AML-193 (cell line): ENCODE data around the gene GCSAM.

ENCODE experiments used
- DNase-seq, 2 experiments: peaks; one replicate each; lab custom pipeline; 2025; lab: John Stamatoyannopoulos, UW

GCSAM gene

GRCh38 chr3:112132975-112133448, at the start of gene GCSAM:
Gene GCSAM, minus strand, starts transcription at chr3:112133248. Its CDS starts 128 bp downstream, at chr3:112133120.
- DNase-seq, result peak; percentile 96

GRCh38 chr3:112175646-112176045, 42.6 kb upstream of the GCSAM start:
- no peak for DNase-seq

GRCh38 chr3:112175037-112175436, 42.0 kb upstream of the GCSAM start:
- DNase-seq, result no peak

GRCh38 chr3:112171144-112171543, 38.1 kb upstream of the GCSAM start:
- DNase-seq, result no peak

- DNase-seq, result no peak
Measured at GRCh38 chr3:112170046-112170445, 37.0 kb upstream of the GCSAM start.

GRCh38 chr3:112167758-112168157, 34.7 kb upstream of the GCSAM start:
- no peak for DNase-seq

GRCh38 chr3:112149136-112149535, 16.1 kb upstream of the GCSAM start:
- no peak for DNase-seq

GRCh38 chr3:112143689-112144088, 10.6 kb upstream of the GCSAM start:
- no peak for DNase-seq

GRCh38 chr3:112143251-112143650, 10.2 kb upstream of the GCSAM start:
- DNase-seq, result no peak

GRCh38 chr3:112141293-112141692, 8.2 kb upstream of the GCSAM start:
- no peak for DNase-seq

GRCh38 chr3:112140584-112140983, 7.5 kb upstream of the GCSAM start:
- DNase-seq, result no peak

- DNase-seq, result peak in 1 of 2 experiments; percentile 23
Measured at GRCh38 chr3:112138219-112138969, 5.3 kb upstream of the GCSAM start.

- no peak for DNase-seq
Measured at GRCh38 chr3:112137781-112138180, 4.7 kb upstream of the GCSAM start.

GRCh38 chr3:112136959-112137693, 4.1 kb upstream of the GCSAM start:
- peak; percentile 57 to 62 for DNase-seq

GRCh38 chr3:112136046-112136445, 3.0 kb upstream of the GCSAM start:
- DNase-seq, result no peak

GRCh38 chr3:112134335-112135124, 1.5 kb upstream of the GCSAM start:
- no peak for DNase-seq

GRCh38 chr3:112133626-112134334, 732 bp upstream of the GCSAM start:
- DNase-seq, result no peak

GRCh38 chr3:112132554-112132953, 494 bp downstream of the GCSAM start:
- no peak for DNase-seq

- no peak for DNase-seq
Measured at GRCh38 chr3:112132088-112132487, 960 bp downstream of the GCSAM start.

GRCh38 chr3:112131111-112131510, 1.9 kb downstream of the GCSAM start:
- DNase-seq, result no peak

GRCh38 chr3:112130638-112130993, 2.4 kb downstream of the GCSAM start:
- no peak for DNase-seq
